ENCODE measurements around the gene ELK4.
A peak's percentile ranks its signal among the peaks of the same experiment; 100 is the strongest.
"Not testable (repeated sequence)": the region's sequence is repeated elsewhere in the genome, so short reads cannot be mapped to it uniquely, and the experiment has no call there.

Gene ELK4

DNA sequence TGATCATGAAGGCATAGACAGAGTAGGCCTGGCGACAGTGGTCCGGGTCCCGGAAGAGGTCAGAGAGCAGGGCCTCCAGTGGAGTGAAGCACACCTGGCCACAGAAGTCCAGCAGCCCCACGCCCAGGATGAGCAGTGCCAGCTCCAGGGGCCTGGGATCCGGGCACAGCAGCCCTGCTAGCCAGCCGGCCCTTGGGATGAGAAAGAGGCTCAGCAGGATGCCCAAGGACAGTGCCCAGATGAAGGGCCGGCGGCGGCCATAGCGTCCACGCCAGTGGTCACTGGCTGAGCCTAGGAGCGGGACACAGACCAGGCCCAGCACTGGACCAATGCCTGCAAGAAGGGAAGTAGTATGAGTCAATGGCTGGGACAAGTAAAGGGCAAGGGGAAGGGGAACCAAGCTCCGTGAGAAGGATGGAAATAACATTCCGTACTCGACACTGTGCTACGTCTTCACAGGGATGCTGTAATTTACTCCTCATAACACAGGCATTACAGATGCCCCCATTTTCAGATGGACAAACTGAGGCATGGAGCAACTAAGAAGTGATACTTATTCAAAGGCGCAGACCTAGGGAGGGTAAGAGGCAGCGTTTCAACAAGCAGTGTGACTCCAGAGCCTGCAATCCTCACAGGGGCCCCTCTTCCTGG, 31.6 kb upstream of the ELK4 start:
- DNase-seq, result no peak

DNA sequence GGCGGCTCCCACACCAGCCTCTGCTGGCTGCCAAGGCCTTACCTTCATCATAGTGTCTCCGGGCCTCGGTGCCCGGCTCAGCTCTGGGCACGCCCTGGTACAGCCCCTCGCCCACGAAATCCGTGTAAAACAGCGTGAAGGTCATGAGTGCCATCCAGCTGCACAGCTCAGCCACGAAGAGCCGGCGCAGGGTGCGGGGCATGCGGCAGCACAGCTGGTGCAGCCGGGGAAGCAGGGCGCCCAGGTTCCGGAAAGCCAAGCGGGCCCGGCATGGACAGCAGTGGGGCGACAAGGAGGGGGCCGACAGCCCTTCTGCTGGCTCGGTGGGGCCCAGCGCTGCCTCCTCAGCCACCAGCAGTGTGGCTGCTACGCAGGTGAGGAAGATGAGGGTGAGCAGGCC, 31.0 kb upstream of the ELK4 start:
- DNase-seq, result no peak

DNA sequence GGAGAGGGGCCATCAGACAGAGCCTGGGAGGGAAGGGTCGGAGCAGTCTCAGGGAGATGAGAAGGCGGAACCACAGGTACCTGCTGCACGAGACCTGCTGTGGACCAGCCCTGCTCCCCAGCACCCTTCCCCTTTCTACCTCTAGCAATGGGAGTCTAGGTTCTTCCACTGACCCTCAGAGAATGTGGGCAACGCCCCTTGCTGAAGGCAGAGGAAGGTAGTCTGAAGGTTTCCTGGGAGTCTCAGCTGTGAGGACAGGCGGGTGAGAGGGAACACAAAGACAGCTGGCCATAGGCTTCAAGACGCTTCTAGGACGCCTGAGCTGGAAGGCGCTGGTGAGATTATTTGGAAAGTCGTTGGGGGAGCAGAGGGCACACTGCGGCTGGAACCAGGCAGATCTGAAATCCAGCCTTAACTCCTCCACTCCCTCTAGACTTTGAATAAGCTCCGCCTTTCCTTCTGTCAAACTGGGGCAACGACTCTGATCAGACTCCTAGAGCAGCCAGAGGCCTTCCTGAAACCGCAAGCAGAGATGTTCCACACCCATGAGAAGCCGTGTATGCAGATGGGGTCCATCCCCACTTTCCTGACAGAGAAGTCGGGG, 30.4 kb upstream of the ELK4 start:
- DNase-seq, result no peak

DNA sequence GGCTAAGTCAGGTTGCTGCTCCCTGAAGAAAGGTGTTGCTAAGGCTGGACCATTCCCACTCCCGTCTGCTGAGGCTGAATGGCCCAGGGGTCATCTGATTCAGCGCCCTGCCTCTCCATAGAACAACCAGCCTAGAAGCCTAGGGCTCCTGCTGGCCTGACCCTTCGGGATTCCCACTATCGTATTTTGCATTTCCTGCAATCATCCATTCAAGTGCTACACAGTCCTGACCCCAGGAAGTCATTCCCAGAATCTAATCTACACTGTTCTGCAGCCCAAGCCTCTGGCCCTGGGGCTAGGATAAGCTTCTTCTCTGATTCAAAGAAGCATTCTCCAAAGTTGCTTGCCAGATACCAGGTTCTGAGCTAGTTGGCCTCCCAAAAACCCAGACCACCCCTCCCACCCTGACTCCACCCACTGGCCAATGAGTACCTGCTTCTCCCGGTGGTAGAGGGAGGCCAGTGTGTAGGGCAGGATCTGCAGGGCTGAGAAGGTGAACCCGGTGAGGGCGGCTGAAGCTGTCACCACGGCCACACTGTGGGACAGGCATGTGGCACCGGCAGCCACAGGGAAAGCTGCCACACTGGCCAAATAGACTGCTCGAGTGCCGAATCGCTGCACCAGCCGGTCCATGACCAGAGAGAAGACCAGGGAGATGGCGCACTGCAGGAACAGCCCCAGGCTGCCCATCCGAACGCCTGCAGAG, 29.8 kb upstream of the ELK4 start:
- no peak for DNase-seq

DNA sequence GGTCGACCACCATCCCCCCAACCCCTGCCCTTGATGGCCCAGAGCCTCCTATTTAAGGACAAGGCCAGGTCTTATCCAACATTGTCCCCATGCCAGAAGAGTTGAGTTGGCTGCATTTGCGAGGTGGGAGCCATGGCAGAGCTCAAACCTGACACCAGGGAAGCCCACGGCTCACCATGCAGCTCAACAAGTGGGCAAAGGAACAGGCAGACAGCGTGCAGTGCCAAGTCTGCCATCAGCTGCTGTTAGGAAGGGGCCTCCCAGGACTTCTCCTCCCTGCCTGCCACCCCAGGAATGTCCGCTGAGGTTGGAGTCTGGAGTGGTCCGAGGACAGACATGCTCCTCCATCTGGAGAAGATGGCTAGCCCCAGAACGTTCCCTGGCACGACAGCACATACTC, 28.6 kb upstream of the ELK4 start:
- DNase-seq, result no peak

DNA sequence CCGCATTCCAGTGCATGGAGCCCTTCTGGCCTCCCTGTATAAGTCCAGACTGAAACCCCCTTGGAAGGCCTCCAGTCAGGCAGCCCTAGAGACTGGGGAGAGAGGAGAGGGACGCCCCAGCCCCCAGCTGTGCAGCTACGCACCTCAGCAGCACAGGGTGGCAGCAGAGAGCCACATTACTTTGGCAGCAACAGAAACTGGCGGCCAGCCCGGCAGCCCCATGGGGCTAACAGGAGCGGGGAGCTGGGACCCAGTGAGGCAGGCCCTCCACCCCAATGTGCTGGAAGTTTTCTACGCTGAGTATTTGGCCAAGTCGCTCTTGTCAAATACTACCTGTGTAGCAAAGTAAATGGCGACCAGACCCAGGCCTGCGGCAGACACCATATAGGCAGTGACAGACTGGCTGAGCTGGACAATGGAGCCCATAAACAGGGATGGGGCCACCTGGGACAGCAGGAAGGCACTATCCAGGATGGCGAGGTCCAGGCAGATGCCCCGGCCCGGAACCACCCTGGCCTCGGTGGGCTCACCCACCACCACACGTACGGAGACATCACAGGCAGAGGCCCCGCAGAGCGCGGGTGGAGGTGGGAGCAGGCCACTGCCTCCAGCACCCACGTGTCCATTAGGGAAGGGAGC, 27.3 kb upstream of the ELK4 start:
- DNase-seq, result peak; percentile 74

DNA sequence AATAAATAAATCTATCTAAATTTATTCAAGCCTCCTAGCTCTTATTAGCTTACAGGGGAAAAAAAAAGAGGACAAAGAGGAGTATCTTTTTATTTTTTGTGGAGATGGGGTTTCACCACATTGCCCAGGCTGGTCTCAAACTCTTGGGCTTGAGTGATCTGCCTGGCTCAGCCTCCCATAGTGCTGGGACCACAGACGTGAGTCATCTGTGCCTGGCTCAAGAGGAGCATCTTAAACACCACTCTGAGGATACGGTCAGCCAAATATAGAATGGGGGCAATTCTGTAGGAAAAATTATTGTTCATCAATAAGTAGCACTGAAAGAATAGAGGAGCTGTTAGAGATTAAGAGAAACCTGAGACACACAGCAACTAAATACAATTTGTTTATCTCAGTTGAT, 24.4 kb upstream of the ELK4 start:
- DNase-seq, result no peak

DNA sequence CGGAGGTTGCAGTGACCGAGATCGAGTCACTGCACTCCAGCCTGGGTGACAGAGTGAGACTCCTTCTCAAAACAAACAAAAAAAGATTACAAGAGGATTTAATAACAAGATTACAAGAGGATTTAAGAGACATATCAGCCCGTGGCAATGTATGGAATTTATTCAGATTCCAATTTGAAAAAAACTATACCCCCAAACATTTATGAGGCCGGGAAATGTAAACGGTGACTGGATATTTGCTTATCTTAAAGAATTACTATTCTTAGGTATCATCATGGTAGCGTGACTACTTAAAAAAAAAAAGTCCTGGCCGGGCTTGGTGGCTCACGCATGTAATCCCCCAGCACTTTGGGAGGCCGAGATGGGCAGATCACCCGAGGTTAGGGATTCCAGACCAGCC, 21.2 kb upstream of the ELK4 start:
- no peak for DNase-seq

DNA sequence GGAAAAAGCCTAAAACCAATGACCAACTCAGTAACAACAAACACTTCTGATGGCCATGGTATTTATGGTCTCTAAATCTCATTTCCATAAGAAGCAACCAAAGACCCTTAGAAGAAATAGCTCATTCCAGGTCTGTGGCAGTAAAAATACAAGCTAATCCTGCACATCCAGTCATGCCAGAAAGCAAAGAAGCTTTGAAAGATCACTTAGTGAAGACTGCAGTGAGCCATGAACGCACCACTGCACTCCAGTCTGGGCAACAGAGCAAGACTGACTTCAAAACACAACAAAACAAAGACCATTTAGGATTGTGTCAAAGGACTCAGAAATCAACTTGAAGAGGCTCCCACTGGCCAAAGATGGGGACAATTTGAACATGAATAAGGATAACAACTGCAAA, 18.4 kb upstream of the ELK4 start:
- DNase-seq, result no peak

DNA sequence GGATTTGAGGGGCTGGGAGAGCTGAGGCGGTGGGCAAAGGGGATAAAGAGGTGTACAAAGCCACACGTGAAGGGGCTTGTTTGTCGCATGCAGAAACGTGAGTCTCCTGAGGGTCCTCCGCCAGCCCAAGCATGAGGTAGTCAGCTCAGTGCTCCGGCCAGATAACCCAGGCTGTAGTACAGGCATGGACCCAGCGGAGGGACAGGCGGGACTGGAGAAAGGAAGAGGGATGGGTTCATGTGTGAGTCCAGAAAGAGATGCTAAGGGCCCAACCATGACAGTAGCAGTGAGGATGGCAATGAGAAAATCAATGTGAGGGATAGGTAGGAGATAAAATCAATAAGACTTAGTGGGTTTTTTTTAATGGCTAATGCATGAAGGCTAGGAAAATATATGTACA, 13.7 kb upstream of the ELK4 start:
- no peak for DNase-seq

DNA sequence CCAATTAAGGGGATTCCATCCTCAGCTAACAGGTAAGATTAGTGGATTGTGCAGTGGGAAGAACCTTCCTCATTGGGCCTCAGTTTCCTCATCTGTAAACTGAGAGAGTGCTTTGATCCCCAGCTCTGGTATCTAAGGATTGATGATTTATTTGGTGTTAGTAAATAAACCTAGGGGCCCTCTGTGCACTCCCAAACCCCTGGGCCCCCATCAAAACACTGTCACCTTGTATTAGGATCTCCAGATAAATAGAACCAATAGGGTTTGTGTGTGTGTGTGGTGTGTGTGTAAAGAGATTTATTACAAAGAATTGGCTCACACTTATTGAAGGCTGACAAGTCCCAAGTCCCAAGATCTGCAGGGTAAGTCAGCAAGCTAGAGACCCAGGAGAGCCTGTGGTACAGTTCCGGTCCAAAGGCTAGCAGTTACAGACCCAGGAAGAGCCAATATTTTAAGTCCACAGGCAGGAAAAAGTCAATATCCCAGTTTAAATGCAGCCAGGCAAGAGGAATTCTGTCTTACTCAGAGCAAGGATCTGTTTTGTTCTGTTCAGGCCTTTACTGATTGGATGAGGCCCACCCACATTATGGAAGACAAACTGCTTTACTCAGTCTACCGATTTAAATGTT, 11.0 kb upstream of the ELK4 start:
- no peak for DNase-seq

DNA sequence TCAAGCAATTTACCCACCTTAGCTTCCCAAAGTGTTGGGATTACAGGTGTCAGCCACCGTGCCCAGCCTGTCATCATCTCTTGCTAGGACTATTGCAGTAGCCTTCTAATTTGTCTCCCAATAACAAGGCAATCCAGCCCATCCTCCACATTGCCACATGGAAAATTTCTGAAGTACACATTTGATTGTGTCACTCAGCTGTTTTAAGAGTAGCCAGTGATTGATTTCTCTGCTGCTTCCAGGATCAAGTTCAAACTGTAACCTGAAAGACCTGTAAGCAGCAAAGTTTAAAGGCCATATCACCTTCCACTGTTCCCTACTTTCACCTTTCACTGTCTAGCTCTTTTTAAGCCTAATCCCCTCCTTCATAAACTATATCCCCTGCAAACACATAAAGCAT, 7.8 kb upstream of the ELK4 start:
- DNase-seq, result no peak

DNA sequence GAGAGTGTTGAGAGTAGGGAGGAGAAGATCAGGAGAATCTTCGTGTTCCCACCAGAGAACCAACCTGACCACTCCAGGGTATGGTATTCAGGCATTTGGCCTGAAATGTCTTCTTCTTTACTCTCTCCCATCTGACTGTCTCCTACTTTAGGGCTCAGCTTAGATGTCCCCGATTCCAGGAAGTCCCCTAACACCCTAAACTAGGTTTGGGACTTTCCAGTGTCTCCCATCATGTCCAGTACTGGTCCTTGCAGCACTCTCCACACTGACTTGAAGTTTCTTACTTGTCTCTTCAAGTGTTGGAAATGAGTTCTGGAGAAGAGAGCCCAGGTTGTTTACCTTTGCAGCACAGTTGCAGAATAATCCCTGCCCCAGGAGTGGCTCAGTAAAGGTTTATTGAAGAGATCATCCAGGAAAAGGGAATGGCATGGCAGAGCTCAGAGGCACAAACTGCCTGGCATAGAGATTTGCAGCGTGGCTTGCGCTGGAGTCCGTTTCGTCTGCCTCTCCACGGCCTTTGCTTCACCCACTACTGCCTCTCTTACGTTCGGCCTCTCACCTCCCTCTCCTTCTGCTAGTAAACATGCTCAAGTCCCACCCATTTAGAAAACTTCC, 6.2 kb upstream of the ELK4 start:
- DNase-seq, result no peak

DNA sequence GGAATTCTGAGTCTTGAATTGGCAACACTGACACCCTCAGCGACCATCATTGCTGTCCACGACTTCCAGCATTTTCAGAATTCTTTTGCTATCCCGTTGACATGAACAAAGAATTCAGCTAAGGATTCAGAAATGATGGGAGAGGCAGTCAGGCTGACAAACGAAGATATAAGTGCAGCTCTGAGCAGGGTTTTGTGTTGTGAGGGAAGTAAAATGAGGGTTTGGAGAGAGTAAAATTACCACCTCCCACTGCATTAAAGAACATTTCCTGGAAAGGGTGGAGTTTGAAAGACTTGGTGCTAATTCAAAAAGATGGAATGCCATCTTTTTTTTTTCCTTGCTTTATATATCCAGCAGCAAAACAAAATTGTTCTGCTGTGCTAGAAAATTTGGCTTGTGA, 4.9 kb upstream of the ELK4 start:
- no peak for DNase-seq

DNA sequence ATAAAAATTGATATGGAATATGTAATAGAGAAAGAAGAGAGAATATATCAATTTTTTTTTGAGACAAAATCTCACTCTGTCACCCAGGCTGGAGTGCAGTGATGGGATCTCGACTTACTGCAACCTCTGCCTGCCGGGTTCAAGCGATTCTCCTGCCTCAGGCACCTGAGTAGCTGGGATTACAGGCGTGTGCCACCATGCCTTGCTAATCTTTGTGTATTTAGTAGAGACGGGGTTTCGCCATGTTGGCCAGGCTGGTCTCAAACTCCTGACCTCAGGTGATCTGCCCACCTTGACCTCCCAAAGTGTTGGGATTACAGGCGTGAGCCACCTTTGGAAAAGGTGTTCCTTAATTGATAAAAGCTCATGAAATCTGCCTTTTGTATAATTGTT, 4.3 kb upstream of the ELK4 start:
- not testable (repeated sequence) for DNase-seq

DNA sequence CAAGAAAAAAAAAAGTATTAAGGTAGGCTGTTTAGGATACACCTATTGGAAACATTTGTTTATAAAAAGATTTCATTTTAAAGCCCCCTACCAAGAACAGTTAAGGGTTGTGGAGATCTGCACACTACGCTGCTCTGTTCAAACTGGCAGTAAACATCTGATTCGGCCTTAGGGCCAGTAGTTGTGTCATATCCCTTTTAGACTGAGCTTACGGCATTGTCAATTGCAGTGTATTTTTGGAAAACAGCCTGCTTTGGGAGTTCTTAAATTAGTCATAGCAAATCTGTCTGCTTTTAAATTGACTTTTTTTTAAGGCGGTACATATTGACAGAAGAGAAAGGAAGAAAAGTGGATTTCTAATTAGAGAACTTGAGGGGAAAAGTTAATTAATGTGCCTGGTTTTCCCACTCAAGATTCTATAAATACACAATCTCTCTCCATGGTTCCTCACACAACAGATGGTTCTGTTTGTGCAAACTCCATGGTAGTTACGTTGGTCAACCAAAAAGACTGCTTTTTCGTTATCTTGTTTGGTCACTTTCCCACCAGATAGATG, 1.7 kb upstream of the ELK4 start:
- DNase-seq, result no peak

DNA sequence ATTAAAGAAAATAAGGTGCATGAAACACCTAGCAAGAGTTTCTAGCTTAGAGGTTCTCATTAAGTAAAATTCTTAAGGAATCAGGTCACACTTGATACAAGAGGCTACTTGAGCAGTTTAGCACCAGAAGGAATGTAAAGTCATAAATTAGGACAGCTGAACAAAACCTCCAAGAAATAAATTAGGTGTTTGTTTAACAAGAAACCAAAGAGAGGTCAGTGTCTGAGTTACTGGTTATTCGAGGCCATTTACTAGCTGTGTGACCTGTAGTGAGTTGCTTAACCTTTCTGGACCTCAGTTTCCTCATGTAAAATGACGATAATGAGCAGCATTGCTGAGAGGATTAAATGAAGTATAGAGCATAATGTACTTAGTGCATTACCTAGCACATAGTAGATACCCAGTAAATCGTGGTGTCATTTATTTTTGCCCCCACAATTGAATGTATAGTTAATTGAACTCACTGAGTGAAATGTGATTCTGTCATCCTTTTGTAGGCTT, 908 bp upstream of the ELK4 start:
- DNase-seq, result no peak

DNA sequence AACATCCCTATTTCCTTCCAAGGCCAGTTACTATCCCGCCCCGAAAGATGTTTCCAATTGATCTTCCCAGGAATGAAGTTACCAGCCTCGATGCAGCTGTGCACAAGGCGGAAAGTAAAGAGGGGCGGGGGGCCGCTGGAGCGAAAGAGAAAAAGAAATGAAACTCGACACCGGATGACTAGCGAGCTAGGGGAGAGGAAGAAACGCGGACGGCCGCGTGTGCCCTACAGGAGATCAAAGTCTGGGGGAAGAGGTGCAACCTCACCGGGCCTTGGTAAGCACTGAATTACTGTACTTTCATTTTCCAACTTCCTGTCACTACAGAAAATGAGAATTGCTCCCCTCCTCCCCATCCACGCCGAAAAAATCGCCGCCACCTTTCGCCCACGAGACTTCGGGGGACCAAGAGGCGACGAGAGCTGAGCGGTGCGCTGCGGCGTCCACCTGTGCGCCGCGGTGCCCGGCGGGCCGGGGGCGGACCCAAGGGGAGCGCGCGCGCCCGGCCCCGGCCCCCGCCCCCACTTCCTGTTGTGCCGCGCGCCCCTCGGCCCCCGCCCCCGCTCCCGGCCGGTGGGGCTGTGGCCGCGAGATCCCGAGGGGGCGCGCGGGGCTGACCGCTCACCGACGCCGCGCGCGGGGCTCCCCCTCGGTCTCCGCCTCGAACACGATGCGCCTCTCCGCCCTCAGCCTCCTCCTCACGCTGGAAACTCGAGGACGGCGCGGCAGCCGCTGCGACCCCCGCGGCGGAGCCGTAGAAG, 622 bp downstream of the ELK4 start:
- DNase-seq, result peak; percentile 84

DNA sequence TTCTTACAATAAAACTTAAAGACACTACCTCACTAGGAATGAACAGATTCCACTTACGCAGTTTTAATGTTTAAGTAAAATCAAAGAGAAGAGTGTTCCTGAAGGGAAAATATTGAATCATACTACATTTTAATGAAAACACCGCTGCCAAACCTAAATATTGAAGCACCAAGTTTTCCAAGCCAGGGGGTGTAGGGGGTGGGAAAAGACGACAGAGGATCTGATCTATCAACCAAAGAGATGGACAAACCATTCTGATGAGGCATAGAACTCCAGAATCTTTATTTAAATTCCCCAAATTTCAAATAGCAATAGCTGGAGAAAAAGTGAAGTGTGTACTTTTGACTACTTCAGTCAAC, 1.2 kb downstream of the ELK4 start:
- DNase-seq, result no peak

DNA sequence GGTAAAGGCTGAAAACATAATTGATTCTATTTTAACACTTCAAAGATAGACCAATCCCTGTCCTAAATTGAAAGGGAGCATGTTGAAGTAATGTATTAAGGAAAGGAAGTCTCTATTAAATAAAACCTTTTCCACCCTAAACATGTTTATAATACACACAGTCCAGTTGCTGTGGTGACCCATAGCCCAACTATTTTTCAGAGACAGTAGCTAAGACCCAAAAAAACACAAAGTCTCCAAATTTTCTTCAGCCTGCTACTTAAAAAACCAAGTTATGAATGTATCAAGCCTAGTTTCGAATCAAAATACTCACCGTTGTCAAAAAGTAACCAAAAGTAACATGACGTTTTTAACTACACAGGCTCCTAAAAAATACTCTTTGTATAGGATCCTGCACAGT, 1.6 kb downstream of the ELK4 start:
- no peak for DNase-seq

DNA sequence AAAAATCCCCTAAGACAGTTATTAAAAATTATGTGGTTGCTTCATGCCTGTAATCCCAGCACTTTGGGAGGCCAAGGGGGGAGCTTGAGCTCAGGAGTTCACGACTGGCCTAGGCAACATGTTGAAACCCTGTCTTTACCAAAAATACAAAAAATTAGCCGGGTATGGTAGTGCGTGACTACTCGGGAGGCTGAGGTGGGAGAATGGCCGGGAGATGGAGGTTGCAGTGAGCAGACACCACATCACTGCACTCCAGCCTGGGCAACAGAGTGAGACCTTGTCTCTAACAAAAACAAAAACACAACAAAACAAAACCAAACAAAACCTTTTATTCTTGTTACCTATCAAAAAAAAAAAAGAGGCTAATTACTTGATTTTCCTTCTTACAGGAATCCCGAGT, 2.1 kb downstream of the ELK4 start:
- no peak for DNase-seq

DNA sequence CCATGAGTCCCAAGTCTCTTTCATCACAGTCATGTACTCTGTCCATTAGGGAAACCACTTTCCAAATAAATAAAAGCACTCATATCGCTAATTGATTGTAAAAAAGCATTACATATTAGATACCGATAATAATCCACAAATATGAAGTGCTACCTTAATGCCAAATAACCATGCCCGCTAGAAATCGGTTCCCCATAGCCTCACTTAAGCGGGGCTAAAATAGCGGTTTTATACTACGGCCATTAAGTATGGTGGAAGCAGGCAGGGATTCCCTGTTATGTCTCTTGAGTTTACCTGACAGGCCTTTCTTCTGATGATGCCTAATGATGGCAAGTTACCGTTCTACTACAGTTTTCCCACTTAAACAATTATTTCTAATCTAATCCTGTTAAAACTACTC, 3.9 kb downstream of the ELK4 start:
- DNase-seq, result no peak

All from left hindlimb (tissue), 1 donor.